MM.1S (cell line): ENCODE data around the gene PRKCB.

Experiments used
- DNase-seq: peaks from one replicate; pipeline ENCODE4 v3.0.0-alpha.2; 2015
- H2AFZ ChIP-seq: fragments of 300-600 bp; sonication (generic); 2 replicates; pipeline ENCODE4 v1.6.0; 2016; ENCODE audit warnings: antibody characterized with exemption, low read length
- H3F3A ChIP-seq: fragments of 300-600 bp; sonication (generic); 2 replicates; pipeline ENCODE4 v1.6.1; 2016; ENCODE audit warnings: mild to moderate bottlenecking, antibody characterized with exemption, low read length, moderate library complexity, mixed read lengths; ENCODE audit not compliant: insufficient read depth
- H3K27ac ChIP-seq: fragments of 300-600 bp; sonication (generic); 2 replicates; pipeline ENCODE4 v1.5.1; 2016; ENCODE audit warnings: mild to moderate bottlenecking, low read length
- H3K27me3 ChIP-seq: fragments of 300-600 bp; sonication (generic); replicated peaks from 2 replicates; pipeline ENCODE4 v1.6.0; 2016; ENCODE audit warnings: low read length; ENCODE audit not compliant: insufficient read depth
- H3K36me3 ChIP-seq: fragments of 300-600 bp; sonication (generic); replicated peaks from 2 replicates; pipeline ENCODE4 v1.6.1; 2016; ENCODE audit warnings: mild to moderate bottlenecking, low read length, mixed read lengths; ENCODE audit not compliant: insufficient read depth
- H3K4me1 ChIP-seq: fragments of 300-600 bp; sonication (generic); 2 replicates; pipeline ENCODE4 v1.6.1; 2016; ENCODE audit warnings: low read length, mixed read lengths
- H3K4me2 ChIP-seq: fragments of 300-600 bp; sonication (generic); 2 replicates; pipeline ENCODE4 v1.6.0; 2016; ENCODE audit warnings: low read depth, low read length
- H3K4me3 ChIP-seq: fragments of 300-600 bp; sonication (generic); 2 replicates; pipeline ENCODE4 v1.5.1; 2016; ENCODE audit warnings: low read length, mixed read lengths
- H3K79me2 ChIP-seq: fragments of 300-600 bp; sonication (generic); 2 replicates; pipeline ENCODE4 v1.6.1; 2016; ENCODE audit warnings: mixed run types, low read length, mixed read lengths
- H3K9ac ChIP-seq: fragments of 300-600 bp; sonication (generic); 2 replicates; pipeline ENCODE4 v1.6.1; 2016; ENCODE audit warnings: low read length, mixed read lengths
- H3K9me2 ChIP-seq: fragments of 300-600 bp; sonication (generic); replicated peaks from 2 replicates; pipeline ENCODE4 v1.6.1; 2016; ENCODE audit warnings: mild to moderate bottlenecking, low read length, mixed read lengths; ENCODE audit not compliant: insufficient read depth
- H3K9me3 ChIP-seq: fragments of 300-600 bp; sonication (generic); replicated peaks from 2 replicates; pipeline ENCODE4 v1.6.1; 2016; ENCODE audit warnings: mild to moderate bottlenecking, low read length, mixed read lengths; ENCODE audit not compliant: insufficient read depth
- H4K20me1 ChIP-seq: fragments of 300-600 bp; sonication (generic); 2 replicates; pipeline ENCODE4 v1.6.1; 2016; ENCODE audit warnings: mild to moderate bottlenecking, low read length, moderate library complexity, mixed read lengths; ENCODE audit not compliant: insufficient read depth
- CTCF ChIP-seq: fragments of 300-600 bp; sonication (generic); IDR thresholded peaks from 2 replicates; pipeline ENCODE4 v1.5.1; 2016; ENCODE audit warnings: antibody characterized with exemption, low read length, mixed read lengths
- EZH2 ChIP-seq: fragments of 300-600 bp; sonication (generic); optimal IDR thresholded peaks from 2 replicates; pipeline ENCODE3; 2017; ENCODE audit warnings: low read depth, mild to moderate bottlenecking, antibody characterized with exemption, low read length, mixed read lengths
- EZH2phosphoT487 ChIP-seq: fragments of 300-600 bp; sonication (generic); IDR thresholded peaks from 2 replicates; pipeline ENCODE4 v1.6.1; 2018; ENCODE audit warnings: antibody characterized with exemption, low read length

PRKCB gene

DNA sequence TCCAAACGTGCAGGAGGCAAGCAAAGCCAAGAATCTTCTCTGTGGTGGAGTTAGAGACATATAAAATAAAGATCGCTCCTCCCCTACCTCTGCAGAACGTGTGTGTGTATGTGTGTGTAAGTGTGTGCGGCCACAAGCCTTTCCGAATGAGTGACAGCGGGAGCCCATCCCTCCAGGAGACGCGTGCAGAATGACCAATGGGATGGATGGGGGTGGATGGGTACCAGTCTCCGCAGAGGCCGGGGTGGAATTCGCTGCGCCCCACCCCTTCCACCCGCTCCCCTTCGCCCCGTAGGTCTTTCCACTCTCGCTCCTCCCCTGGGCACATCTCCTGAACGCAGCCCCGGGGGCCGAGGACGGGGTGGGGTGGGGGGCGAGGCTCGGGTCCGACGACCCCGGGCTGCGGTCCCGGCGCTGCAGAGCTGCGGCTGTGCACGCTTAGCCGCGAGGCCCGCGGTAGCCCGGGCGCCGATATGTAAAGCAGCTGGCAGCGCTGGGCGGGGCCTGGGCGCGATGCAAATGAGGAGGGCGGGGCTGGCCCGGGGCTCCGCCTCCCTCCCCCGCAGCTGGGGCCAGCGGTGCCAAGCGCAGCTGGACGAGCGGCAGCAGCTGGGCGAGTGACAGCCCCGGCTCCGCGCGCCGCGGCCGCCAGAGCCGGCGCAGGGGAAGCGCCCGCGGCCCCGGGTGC lies at the start of gene PRKCB:
Gene PRKCB (plus strand): TSS at position 594 of the 688 bp plus-strand sequence.
- peak within 1 kb of the TSS; percentile 51 for H3K4me3 ChIP-seq
- no peaks in the 10 kb centered on the region for H3K9me2 ChIP-seq
- H3F3A ChIP-seq: no peaks in the 10 kb centered on the region
- H3K27me3 ChIP-seq: peaks cover 34% of the 10 kb centered on the region
- no peaks in the 10 kb centered on the region for H4K20me1 ChIP-seq
- H3K4me2 ChIP-seq: peak within 1 kb of the TSS; percentile 89; the same call in 1 of the 2 replicates
- DNase-seq: peak; percentile 90
- TF ChIP-seq CTCF: no peak
- TF ChIP-seq EZH2: no peak
- no peak for TF ChIP-seq EZH2phosphoT487
- H3K27ac ChIP-seq: no peak within 1 kb of the TSS
- no peaks in the 10 kb centered on the region for H3K9me3 ChIP-seq
- no peaks in the 10 kb centered on the region; the same call in 1 of the 2 replicates for H3K4me1 ChIP-seq
- no peak within 1 kb of the TSS for H3K9ac ChIP-seq
- H2AFZ ChIP-seq: peak within 1 kb of the TSS; percentile 54
- H3K79me2 ChIP-seq: no peaks in the 10 kb centered on the region
- H3K36me3 ChIP-seq: no peaks in the 10 kb centered on the region

GRCh38 chr16:23786964-23787561 lies 48.7 kb upstream of the PRKCB start:
- no peak overlapping the region for H3K4me2 ChIP-seq
- H3K36me3 ChIP-seq: no peaks in the 10 kb centered on the region
- no peaks in the 10 kb centered on the region for H3K27me3 ChIP-seq

DNA sequence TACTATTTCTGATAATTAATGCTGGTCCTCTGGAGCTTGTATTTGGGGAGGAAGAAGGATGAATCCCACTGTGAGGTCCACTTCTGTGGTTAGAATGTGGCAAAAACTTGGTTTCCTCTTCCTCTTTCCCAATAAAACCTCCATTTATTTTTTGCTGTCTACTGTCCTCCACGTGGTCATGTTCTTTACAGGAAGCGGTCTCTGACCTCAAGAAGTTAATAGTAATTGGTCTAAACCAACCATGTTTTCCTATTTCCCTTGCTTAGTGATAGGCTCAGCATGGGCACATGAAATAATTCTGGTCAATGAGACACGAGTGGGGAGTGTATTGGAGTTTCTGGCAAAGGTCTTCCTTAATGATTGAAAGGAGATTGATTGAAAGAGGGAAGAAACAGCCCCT lies 47.1 kb upstream of the PRKCB start:
- Histone ChIP-seq H3K4me3 (no peak overlapping the region), H3K36me3 (no peaks in the 10 kb centered on the region), H3K27ac (no peak overlapping the region), H3F3A (no peaks in the 10 kb centered on the region), H2AFZ (no peak overlapping the region), H3K27me3 (no peaks in the 10 kb centered on the region), H3K9ac (no peak overlapping the region), H3K9me3 (no peaks in the 10 kb centered on the region), H3K4me2 (no peak overlapping the region), H4K20me1 (no peaks in the 10 kb centered on the region), H3K79me2 (no peaks in the 10 kb centered on the region), H3K9me2 (no peaks in the 10 kb centered on the region), H3K4me1 (no peaks in the 10 kb centered on the region)
- DNase-seq: no peak
- TF ChIP-seq EZH2phosphoT487 (no peak), EZH2 (no peak), CTCF (no peak)

More at GRCh38 chr16:23786964-23787561, 48.7 kb upstream of the PRKCB start:
- H2AFZ ChIP-seq: no peak overlapping the region
- no peak overlapping the region for H3K27ac ChIP-seq
- TF ChIP-seq EZH2: no peak
- TF ChIP-seq CTCF: no peak
- TF ChIP-seq EZH2phosphoT487: no peak
- H3F3A ChIP-seq: no peaks in the 10 kb centered on the region
- H4K20me1 ChIP-seq: no peaks in the 10 kb centered on the region
- no peaks in the 10 kb centered on the region for H3K9me2 ChIP-seq
- no peaks in the 10 kb centered on the region for H3K4me1 ChIP-seq
- no peaks in the 10 kb centered on the region for H3K79me2 ChIP-seq
- H3K9ac ChIP-seq: no peak overlapping the region
- no peak overlapping the region for H3K4me3 ChIP-seq
- no peak for DNase-seq
- H3K9me3 ChIP-seq: no peaks in the 10 kb centered on the region
